Hindlimb muscle (tissue), 1 donor: ENCODE data around the gene RRH. TPM values are rescaled to one million over a fixed set of nuclear protein-coding genes. Genes with fewer than 3 reads are reported as not detected.
"Not testable (repeated sequence)": the region's sequence is repeated elsewhere in the genome, so short reads cannot be mapped to it uniquely, and the experiment has no call there.

Source experiments
- DNase-seq: peaks from one replicate; pipeline ENCODE4 v3.0.0-alpha.2; 2013
- polyA plus RNA-seq: library from polyadenylated mRNA; unstranded; fragments of 120-200 nt; gene quantifications from one replicate; pipeline ENCODE4 v1.2.1, GENCODE V29; 2013; ENCODE audit not compliant: insufficient read length

Gene RRH
- polyA plus RNA-seq, 1 donor: 0.53 TPM

GRCh38 chr4:109846395-109847098 is 18.8 kb downstream of the RRH start:
- DNase-seq: no peak

GRCh38 chr4:109847896-109848442 is 20.2 kb downstream of the RRH start, which contains the start of gene LRIT3:
LRIT3 (plus strand) TSS chr4:109848107; CDS start chr4:109848202, 95 bp downstream.
- no peak for DNase-seq

- no peak for DNase-seq
These were observed 20.7 kb downstream of the RRH start for GRCh38 chr4:109848501-109848900.

GRCh38 chr4:109850601-109851000 is 22.8 kb downstream of the RRH start:
- DNase-seq: no peak

- DNase-seq: not testable (repeated sequence)
These were observed 31.9 kb downstream of the RRH start for GRCh38 chr4:109859426-109860300.

- DNase-seq: no peak
These were observed 33.5 kb downstream of the RRH start for GRCh38 chr4:109861271-109861670.

GRCh38 chr4:109861916-109862511 is 34.2 kb downstream of the RRH start:
- DNase-seq: no peak

GRCh38 chr4:109864134-109864533 is 36.4 kb downstream of the RRH start:
- no peak for DNase-seq

GRCh38 chr4:109870061-109870460 is 42.3 kb downstream of the RRH start:
- no peak for DNase-seq

- DNase-seq: no peak
These were observed 44.3 kb downstream of the RRH start for GRCh38 chr4:109872065-109872464.

- no peak for DNase-seq
These were observed 45.3 kb downstream of the RRH start for GRCh38 chr4:109872950-109873656.

GRCh38 chr4:109873791-109874514 is 46.2 kb downstream of the RRH start:
- DNase-seq: no peak

GRCh38 chr4:109875106-109875505 is 47.3 kb downstream of the RRH start:
- no peak for DNase-seq

GRCh38 chr4:109875553-109875952 is 47.8 kb downstream of the RRH start:
- not testable (repeated sequence) for DNase-seq

- no peak for DNase-seq
These were observed 49.0 kb downstream of the RRH start for GRCh38 chr4:109876634-109877265.

GRCh38 chr4:109877400-109877799 is 49.6 kb downstream of the RRH start:
- no peak for DNase-seq

- no peak for DNase-seq
These were observed 50.6 kb downstream of the RRH start for GRCh38 chr4:109878355-109878754.

- DNase-seq: peak; percentile 6
These were observed 51.3 kb downstream of the RRH start for GRCh38 chr4:109879081-109879480.

GRCh38 chr4:109879636-109880314 is 52.0 kb downstream of the RRH start:
- DNase-seq: no peak

- DNase-seq: no peak
These were observed 58.5 kb downstream of the RRH start for GRCh38 chr4:109886303-109886702.

- DNase-seq: no peak
These were observed 59.3 kb downstream of the RRH start for GRCh38 chr4:109887071-109887470.
